HepG2 (cell line): Measurements from ENCODE around the gene CAD. TPM values are rescaled to one million over a fixed set of nuclear protein-coding genes. Genes with fewer than 3 reads are reported as not detected.

Experiments
- DNMT1 ChIP-seq: sonication (generic); formaldehyde crosslinking; IDR thresholded peaks from 2 replicates; pipeline ENCODE4 v1.5.1; 2020; ENCODE audit warnings: mild to moderate bottlenecking, missing genetic modification reagents
- FOSL2 ChIP-seq: sonication (generic); formaldehyde crosslinking; IDR thresholded peaks from 2 replicates; pipeline ENCODE4 v1.4.0; 2020; ENCODE audit warnings: missing genetic modification reagents
- MEIS2 ChIP-seq: sonication (generic); formaldehyde crosslinking; IDR thresholded peaks from 2 replicates; pipeline ENCODE4 v1.9.0; 2021; ENCODE audit warnings: mild to moderate bottlenecking, missing genetic modification reagents
- MXD4 ChIP-seq: IDR thresholded peaks from 2 replicates; pipeline ENCODE4 v1.6.1; 2016; ENCODE audit warnings: mild to moderate bottlenecking, missing biosample characterization, missing genetic modification reagents
- NFKB2 ChIP-seq: sonication (generic); formaldehyde crosslinking; IDR thresholded peaks from 2 replicates; pipeline ENCODE4 v1.4.0; 2020; ENCODE audit warnings: missing genetic modification reagents, borderline replicate concordance
- RNF2 ChIP-seq: fragments of 450-650 bp; conservative IDR thresholded peaks from 2 replicates; pipeline ENCODE4 v1.6.1; 2016; ENCODE audit warnings: low read depth
- SMARCC2 ChIP-seq: fragments of 450-650 bp; IDR thresholded peaks from 2 replicates; pipeline ENCODE4 v1.6.1; 2017; ENCODE audit warnings: antibody characterized with exemption, mild to moderate bottlenecking
- SNAI1 ChIP-seq: sonication (generic); formaldehyde crosslinking; IDR thresholded peaks from 2 replicates; pipeline ENCODE4 v1.5.0; 2020; ENCODE audit warnings: mild to moderate bottlenecking, missing genetic modification reagents, borderline replicate concordance
- ZNF430 ChIP-seq: sonication (generic); formaldehyde crosslinking; IDR thresholded peaks from 2 replicates; pipeline ENCODE4 v1.9.0; 2021; ENCODE audit warnings: mild to moderate bottlenecking, missing genetic modification reagents
- ZNF629 ChIP-seq: sonication (generic); formaldehyde crosslinking; conservative IDR thresholded peaks from 2 replicates; pipeline ENCODE4 v1.5.0; 2020; ENCODE audit warnings: missing genetic modification reagents
- polyA plus RNA-seq, 8 experiments: library from polyadenylated mRNA; depleted of rRNA in 3 of 8; stranded (reverse) in 7 of 8; unstranded in 1 of 8; fragments of >200 nt; fragmentation: Illumina TruSeq in 4 of 8; extraction: Trizol in 4 of 8; gene quantifications; 2 replicates each; pipeline versions ENCODE4 v1.2.1 to v1.2.3, GENCODE V29; 2011 to 2016; ENCODE audit warnings: low read depth in 4 of 8, missing spikeins in 1 of 8, mixed read lengths in 1 of 8; ENCODE audit not compliant: insufficient read depth in 1 of 8
- total RNA-seq, 5 experiments: library from RNA; depleted of rRNA; stranded (reverse); fragments of >200 nt; fragmentation: Illumina TruSeq; extraction: Trizol; gene quantifications; 2 replicates each; pipeline ENCODE4 v1.2.3, GENCODE V29; 2016; ENCODE audit warnings: low read depth in 1 of 5
- TF ChIP-seq, protein P1 (sequence below), 2 experiments: sonication (generic) in 1 of 2; formaldehyde crosslinking in 1 of 2; IDR thresholded peaks; 2 replicates each; pipeline versions ENCODE4 v1.6.1 to v1.9.0; 2014 to 2022; ENCODE audit warnings: antibody characterized with exemption in 1 of 2, borderline replicate concordance in 1 of 2, inconsistent platforms in 1 of 2, low read depth in 1 of 2, missing genetic modification reagents in 1 of 2
- TF ChIP-seq, protein P2 (sequence below): IDR thresholded peaks from 2 replicates; pipeline ENCODE4 v1.6.1; 2016; ENCODE audit warnings: low read depth, control low read depth
- TF ChIP-seq, protein P3 (sequence below): IDR thresholded peaks from 2 replicates; pipeline ENCODE4 v1.6.1; 2016; ENCODE audit warnings: low read depth

CAD gene
- total and polyA plus RNA-seq, 2 of the 13 experiments (the other 11 are each of a cell fraction or from before 2014, with no cell fraction given) = 21.7 to 37.0 TPM

DNA sequence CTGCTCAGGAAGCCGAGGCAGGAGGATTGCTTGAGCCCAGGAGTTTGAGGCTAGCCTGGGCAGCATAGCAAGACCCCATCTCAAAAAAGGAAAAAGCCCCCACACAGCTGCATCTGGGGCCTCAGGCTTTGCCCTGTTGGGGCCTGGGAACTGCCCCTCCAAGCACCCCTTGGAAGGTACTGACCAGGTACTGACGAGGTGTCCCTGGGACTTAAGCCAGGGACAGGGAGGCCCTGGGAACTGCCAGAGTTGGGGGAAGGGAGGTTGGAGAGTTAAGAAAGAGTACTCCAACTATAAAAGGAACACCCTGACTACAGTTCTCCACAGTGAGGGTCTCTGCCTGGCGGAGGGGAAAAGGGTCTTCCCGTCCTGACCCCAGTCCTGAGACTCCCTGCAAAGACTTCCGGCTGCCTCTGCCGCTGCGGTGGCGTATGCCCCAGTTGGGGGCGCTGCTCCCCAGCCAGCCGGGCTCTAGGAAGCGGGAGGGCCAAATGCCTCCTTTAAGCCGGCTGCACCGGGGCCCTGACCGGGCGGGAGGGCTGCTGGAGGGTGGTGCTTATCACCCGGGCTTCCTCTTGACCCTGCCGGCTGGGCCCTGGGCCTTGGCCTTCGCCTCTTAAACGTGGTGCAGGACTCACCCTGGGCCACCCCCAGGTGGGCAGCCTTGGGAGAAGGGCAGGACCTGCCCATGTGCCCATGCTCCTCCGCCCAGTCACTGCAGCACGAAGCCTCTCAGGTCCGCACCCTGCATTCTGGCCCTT is 32.9 kb downstream of the CAD start (continued):
- TF ChIP-seq, protein P1, sequence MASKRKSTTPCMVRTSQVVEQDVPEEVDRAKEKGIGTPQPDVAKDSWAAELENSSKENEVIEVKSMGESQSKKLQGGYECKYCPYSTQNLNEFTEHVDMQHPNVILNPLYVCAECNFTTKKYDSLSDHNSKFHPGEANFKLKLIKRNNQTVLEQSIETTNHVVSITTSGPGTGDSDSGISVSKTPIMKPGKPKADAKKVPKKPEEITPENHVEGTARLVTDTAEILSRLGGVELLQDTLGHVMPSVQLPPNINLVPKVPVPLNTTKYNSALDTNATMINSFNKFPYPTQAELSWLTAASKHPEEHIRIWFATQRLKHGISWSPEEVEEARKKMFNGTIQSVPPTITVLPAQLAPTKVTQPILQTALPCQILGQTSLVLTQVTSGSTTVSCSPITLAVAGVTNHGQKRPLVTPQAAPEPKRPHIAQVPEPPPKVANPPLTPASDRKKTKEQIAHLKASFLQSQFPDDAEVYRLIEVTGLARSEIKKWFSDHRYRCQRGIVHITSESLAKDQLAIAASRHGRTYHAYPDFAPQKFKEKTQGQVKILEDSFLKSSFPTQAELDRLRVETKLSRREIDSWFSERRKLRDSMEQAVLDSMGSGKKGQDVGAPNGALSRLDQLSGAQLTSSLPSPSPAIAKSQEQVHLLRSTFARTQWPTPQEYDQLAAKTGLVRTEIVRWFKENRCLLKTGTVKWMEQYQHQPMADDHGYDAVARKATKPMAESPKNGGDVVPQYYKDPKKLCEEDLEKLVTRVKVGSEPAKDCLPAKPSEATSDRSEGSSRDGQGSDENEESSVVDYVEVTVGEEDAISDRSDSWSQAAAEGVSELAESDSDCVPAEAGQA (IDR thresholded peaks at IDR 0.05; ENCODE audit: low read depth) = peak; percentile 37; the same call in 1 of the 2 replicates
- TF ChIP-seq, protein P1 (CRISPR knock-in tag; IDR thresholded peaks at IDR 0.05; ENCODE audit: borderline replicate concordance) = no peak
- peak; percentile 52; the same call in 1 of the 2 replicates for TF ChIP-seq ZNF430 (CRISPR knock-in tag)
- no peak for TF ChIP-seq ZNF629 (CRISPR knock-in tag)
- TF ChIP-seq, protein P2, sequence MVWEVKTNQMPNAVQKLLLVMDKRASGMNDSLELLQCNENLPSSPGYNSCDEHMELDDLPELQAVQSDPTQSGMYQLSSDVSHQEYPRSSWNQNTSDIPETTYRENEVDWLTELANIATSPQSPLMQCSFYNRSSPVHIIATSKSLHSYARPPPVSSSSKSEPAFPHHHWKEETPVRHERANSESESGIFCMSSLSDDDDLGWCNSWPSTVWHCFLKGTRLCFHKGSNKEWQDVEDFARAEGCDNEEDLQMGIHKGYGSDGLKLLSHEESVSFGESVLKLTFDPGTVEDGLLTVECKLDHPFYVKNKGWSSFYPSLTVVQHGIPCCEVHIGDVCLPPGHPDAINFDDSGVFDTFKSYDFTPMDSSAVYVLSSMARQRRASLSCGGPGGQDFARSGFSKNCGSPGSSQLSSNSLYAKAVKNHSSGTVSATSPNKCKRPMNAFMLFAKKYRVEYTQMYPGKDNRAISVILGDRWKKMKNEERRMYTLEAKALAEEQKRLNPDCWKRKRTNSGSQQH (CRISPR knock-in tag) = no peak
- no peak for TF ChIP-seq DNMT1 (CRISPR knock-in tag)
- no peak for TF ChIP-seq SMARCC2
- TF ChIP-seq, protein P3, sequence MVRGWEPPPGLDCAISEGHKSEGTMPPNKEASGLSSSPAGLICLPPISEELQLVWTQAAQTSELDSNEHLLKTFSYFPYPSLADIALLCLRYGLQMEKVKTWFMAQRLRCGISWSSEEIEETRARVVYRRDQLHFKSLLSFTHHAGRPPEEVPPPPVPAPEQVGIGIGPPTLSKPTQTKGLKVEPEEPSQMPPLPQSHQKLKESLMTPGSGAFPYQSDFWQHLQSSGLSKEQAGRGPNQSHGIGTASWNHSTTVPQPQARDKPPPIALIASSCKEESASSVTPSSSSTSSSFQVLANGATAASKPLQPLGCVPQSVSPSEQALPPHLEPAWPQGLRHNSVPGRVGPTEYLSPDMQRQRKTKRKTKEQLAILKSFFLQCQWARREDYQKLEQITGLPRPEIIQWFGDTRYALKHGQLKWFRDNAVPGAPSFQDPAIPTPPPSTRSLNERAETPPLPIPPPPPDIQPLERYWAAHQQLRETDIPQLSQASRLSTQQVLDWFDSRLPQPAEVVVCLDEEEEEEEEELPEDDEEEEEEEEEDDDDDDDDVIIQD (CRISPR knock-in tag) = no peak
- TF ChIP-seq RNF2 = peak; percentile 89; the same call in 1 of the 2 replicates
- TF ChIP-seq NFKB2 (CRISPR knock-in tag) = peak; percentile 67; the same call in 1 of the 2 replicates
- peak; percentile 37; the same call in 1 of the 2 replicates for TF ChIP-seq SNAI1 (CRISPR knock-in tag)
- peak; percentile 72; the same call in 1 of the 2 replicates for TF ChIP-seq MXD4 (CRISPR knock-in tag)
- no peak; the same call in 1 of the 2 replicates for TF ChIP-seq FOSL2 (CRISPR knock-in tag)
- 0 out of 2 replicates have a peak, but pooled peaks have one; percentile 12 for TF ChIP-seq MEIS2 (CRISPR knock-in tag)
